Dermis microvascular lymphatic vessel endothelial cell (primary cell): ENCODE data around the gene COL16A1. TPM values are rescaled to one million over a fixed set of nuclear protein-coding genes. Genes with fewer than 3 reads are reported as not detected.

Experiments
- DNase-seq, 2 donors: peaks; one replicate each; pipeline versions ENCODE4 v3.0.0 to v3.0.0-alpha.2; 2010; ENCODE audit warnings: low read depth in 2 of 2
- total RNA-seq: library from RNA; depleted of rRNA; stranded (reverse); fragments of >200 nt; gene quantifications from 2 replicates; pipeline ENCODE4 v1.2.1, GENCODE V29; 2014

The COL16A1 gene
- total RNA-seq, 1 donor from 2014 or later = 0.26 TPM

DNA sequence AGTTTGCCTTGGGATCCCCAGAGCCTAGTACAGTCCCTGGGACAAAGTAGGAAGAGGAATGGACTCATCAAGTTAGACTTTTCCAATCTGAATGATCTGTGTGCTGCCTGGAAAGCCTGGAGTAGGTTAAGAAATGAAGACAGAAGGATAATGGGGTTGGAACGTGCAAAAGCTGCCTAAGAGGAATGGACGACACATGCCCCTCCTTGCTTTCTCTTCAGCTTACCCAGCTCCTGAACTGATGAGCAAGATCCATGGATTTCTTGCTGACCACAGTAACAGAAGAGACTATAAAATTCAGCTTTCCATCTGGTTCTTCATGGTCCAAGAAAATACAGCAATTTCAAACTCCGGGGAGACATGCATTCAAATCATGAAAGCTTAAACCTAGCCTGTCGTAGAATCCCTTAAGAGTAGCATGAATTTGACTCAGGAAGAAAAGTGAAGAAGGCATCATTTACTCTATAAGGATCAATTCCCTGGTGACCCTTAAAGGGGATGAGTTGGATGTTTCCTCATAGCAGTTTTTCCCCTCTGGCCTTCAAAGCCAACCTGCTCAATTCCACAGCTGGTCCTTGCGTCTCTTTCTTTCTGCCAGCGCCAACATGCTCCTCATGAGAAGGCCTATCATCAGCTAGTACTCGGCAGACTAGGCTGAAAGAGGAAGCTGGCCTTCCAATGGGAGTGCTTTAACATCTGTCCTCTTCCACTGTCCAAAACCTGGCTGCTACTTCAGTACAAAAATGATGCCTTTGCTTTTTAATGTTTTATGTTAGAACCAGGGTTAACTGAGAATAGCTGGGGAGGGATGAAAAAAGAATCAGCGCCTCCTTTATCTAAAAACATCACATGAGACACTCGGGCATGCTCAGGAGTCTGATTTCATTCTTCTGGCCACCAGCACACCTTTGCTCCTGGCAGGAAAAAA lies 53.4 kb downstream of the COL16A1 start:
- DNase-seq = no peak

DNA sequence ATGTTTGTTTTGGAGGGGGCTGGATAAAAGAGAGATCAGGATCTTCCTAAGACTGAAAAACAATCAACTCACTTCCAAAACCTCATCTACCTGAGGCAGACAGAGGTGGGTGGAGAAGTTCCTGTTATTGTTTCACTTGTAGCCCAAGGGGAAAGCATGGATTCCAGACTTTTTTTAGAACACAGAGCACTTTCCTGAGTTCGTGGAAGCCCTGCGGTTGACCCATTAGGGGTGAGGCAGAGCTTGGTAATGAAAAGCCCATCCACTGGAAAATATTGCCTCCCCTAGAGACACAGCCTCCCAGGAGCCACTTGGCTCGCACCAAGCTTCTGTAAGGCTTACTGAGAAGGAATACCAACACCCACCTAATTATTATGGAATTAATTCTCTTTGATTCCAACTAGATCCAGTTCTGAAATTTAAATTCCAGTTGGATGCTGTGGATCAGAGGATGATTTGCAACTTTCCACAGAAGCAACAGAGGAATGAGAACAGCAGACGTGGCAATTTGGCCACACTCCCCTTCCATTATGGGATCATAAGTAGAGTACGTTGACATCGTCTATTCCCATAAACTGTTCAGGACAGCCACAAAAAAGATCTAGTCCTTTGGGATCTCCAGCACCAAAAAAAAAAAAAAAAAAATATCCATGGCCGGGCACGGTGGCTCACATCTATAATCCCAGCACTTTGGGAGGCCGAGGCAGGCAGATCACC lies 55.0 kb downstream of the COL16A1 start:
- no peak for DNase-seq

DNA sequence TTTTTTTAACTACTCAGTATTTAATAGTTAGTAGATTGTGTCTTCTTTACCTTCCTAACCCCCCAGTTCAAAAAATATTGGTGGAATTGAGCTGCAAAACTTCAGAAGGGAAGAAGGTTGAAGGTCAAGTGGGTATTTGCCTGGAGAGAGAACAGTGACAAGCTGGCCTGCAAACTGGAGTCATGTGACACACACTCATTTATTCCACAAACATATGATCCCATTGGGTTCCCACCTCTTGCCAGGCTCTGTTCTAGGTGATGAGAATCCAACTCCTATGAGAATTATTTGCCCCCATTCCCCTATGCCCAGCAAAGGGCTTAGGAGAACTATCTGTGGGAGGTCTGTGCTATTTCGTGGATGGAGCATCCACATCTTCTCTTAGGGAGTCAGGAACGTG lies 55.6 kb downstream of the COL16A1 start:
- peak in 1 of 2 donors; percentile 66 for DNase-seq

DNA sequence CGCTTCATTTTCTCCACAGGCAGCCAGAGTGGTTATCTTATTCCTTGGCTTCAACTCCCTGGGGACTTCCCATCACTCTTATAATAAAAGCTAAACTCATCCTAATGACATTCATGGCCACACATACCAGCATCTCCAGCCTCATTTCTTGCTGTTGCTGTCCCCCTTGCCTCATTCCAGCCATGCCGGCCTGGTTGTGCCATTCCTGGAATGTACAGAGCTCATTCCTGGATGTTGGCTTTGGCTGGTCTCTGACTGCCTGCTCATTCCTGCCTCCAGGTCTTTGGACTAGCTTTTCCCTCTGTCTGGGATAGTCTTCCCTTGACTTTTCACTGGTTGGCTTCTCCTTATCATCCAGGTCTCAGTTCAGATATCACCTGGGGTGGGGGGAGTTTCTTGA lies 56.7 kb downstream of the COL16A1 start:
- no peak for DNase-seq

DNA sequence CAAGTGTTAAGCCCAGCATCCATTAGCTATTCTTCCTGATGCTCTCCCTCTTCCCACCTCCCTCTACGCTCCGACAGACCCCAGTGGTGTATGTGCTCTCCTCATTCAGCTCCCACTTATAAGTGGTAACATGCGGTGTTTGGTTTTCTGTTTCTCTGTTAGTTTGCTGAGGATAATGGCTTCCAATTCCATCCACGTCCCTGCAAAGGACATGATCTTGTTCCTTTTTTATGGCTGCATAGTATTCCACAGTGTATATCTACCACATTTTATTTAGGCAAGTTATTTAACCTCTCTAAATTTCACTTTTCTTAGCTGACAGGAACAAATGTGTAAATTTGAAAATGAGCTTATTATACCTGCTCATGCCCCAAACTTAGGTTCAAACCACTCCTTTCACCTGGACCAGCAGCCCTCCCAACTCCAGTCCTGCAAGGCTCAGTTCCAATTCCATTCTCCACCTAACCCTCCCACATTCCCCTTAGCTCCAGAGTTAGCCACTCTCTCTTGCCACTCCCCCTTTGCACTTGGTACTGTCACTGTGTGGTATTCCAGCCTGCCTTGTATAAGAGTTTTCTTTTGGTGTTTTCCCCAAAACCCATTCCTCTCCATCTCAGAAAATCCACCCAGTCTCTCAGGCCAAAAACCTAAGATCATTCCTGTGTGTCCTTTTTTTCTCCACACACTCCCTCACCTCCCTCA lies 57.4 kb downstream of the COL16A1 start:
- no peak for DNase-seq

DNA sequence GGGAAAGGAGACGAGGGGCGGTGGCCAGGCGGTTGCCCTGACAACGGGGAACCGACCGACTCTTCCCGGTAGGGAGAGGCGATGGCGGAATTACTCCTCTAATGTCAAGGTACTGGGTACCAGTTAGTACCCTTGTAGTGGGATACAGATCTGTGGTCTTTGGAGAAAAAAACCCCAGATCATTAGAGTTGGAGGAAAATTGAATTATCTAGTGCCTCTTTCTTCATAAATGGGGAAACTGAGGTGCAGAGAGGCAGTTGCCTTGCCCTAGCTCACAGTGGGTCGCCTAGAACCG lies 58.6 kb downstream of the COL16A1 start:
- no peak for DNase-seq

DNA sequence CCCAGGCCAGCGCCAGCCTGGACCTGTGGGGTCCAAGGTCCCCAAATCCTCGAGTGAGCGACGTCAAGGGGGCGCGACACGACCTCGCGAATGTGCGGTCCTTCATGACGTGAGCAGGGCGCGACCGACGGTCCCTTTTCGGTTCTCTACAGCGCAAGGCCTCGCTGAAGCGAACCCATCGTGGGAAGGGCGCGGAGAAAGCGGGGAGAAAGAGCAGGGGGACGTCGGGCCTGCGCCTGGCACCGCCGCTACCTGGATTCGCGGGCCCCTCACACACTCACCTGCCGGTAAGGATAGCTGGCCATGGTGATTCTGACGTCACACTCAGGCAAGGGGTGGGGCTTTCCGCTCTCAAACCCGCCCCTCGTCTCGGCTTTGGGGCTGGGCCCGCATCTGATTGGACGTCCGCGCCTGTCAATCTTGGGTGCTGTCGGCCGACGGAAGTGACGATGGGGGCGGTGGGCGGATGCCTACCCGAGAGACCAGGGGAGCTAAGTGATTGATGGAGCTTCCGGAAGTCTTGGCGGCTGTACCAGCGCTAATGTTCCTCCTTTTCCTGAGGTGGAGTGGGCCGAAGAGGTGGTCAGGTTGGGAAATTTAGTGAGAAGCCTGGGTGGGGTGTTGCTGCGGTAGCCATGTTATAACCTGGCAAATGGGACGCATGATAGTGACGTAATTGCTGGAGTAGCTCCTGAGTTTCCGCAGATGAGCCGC lies 59.1 kb downstream of the COL16A1 start, which contains the start of gene PEF1:
Gene PEF1, minus strand, starts transcription at position 317 of the 714 bp plus-strand sequence. Its CDS starts 12 bp downstream, at position 305.
- DNase-seq = peak; percentile 98 to 99

DNA sequence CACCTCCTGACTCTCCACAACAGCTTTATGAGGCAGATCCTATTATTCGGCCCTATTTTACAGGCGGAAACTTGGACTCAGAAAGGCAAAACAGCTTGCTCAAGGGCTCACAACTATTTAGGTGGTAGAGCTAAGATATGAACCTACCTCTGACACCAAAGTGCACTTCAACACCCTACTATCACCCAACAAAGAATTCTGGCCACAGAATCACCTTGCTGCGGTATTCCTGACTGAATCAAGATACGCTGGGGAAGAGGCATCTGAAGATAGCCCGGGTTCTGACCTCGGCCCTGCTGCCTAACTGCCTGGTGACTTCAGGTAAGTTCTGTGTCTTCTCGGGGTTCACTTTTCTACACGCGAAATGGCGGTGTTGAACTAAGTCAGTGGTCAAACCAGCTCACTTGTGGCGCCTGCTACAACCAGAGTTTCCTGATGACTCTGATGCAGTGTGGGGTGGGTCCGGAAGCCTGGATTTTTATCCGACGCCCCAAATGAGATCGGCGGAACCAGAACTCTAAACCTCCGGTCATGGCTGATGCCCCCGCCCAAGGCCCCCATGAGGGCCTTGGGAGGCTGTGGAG lies 59.7 kb downstream of the COL16A1 start:
- peak in 1 of 2 donors; percentile 78 for DNase-seq

DNA sequence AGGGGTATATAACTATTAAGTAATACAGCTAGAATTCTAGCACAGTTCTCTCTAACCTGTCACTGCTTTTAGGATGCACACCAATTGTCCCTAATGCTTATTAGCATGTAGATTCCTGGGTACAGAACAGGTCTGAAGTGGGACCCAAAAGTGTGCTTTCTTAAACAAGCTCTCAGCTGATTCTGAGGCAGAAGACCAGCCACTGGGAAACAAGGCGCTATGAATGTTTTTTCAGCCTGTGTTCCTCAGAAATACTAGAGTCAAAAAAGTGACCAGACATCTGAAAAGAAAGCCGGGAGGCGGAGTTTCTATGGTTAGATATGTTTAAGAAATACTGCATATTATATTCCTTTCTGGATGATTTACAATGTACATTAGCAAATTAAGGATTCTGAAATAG lies 60.9 kb downstream of the COL16A1 start:
- no peak for DNase-seq

DNA sequence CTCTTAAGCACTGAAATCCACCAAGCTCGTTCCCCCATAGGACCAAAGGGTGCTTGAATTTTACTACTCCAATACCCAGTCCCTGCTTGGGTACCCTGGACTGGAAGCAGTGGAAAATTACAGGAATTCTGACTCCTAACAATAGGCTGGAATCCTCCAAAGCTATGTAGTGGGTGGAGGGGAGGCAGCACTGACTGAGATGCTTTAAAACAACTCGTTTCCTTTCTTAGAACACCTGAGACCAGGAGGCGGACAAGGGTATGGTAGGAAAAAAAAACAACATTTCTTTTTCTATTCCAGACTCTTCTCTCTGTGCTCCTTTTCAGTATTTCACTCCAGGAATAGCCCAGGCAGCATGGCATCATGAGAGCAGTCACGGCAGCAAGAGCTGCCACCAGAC lies 61.5 kb downstream of the COL16A1 start:
- no peak for DNase-seq

DNA sequence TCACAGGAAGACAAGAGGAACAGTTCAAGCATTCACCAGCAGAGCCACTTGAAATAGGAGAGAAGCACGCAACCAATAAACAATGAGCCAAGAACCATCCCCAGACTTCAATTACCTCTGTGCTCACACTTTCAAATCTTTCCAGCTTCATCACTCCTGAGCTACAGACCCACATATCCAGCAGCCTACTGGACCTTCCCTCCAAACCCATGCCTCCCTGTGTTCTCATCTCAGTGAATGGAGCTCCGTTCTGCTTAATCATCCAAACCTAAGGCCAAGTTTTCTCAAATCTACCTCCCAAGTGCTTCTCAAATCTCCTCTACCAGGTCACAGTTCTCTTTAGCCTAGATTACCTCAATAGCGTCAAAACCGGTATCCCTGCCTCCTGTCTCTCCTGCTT lies 62.9 kb downstream of the COL16A1 start:
- no peak for DNase-seq

DNA sequence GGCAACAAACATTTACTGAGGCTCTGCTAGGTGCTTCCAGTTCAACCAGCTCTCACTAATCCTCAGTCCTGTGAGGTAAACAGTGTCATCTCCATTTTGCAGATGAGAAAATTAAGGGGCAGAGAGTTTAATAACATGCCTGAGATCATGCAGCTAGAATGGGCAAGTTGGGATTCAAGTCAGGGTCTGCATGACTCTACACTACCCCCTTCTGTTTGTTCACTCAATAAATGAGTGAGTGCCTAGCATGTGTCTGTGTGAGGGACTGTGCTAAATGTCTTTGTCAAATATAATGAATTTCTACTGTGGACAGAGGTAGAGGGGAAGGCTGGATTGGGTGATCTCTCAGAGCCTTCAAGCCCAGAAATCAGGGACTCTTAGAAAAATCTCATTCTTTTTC lies 63.6 kb downstream of the COL16A1 start:
- DNase-seq = no peak

DNA sequence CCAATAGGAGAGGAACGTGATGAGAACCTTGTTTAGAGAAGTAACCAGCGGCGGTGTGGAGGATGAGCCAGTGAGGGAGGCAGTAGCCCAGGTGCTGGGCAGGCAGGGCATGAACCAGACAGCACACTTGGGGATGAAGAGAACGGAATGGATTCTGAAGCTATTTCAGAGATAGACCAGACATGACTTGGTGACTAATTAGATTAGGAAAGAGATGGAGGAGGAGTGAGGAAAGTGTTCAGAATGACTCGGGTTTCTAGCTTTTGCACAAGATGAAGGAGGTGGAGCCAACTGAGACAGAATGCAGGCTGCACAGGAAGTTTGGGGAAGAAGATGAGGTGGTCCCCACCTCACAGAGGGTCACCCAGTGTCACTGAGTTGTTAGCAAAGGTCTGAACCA lies 64.3 kb downstream of the COL16A1 start:
- DNase-seq = no peak

DNA sequence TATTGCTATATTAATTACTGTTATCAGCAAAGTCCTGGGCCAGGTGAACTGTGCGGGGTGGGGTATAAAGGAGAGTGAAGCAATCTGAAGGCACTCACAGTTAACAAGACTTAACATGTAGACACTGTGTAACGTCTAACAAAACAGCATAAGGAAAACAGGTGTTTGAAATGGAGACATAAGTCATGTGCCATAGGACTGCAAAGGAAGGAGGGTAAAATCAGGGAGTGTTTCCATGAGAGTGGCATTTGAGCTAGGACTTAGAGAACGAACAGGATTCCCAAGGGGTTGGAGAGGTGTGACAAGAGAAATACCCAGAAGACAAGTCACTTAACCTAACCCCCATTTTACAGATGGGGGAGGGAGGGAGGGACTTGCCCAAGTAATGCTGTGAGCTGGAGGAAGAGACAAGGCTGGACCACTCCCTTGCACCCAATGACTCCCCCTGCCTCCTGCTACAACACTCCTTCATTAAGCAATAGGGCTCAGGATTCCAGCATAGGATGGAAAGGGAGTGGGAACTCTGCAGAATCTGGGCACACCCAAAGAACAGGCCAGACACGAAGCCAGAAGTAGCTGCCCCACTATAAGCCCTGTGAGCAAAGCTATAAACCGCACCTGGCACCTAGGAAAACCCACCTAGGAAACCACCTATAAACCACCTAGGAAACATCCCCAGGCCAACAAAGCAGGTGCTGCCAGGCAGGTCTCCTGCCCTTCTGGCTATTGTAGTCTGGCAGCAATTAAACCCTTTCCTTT lies 65.7 kb downstream of the COL16A1 start:
- DNase-seq = no peak

DNA sequence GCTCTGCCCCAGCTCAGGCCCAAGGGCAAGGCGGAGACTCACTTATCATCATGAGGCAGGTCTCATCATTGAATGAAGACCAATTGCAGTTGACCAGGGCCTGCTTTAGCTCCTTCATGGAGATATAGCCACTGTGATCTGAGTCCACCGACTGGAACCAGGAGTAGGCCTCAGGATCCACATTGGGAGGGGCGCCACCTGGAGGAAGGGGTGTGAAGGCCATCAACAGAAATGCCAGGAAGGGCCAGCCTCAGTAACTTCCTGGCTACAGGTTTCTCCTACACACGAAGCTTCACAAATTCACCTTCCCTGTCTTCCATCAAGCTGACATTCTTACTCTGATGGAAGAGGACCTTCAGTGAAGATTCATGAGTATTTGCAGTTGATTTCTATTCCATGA lies 70.7 kb downstream of the COL16A1 start:
- DNase-seq = peak in 1 of 2 donors; percentile 49

DNA sequence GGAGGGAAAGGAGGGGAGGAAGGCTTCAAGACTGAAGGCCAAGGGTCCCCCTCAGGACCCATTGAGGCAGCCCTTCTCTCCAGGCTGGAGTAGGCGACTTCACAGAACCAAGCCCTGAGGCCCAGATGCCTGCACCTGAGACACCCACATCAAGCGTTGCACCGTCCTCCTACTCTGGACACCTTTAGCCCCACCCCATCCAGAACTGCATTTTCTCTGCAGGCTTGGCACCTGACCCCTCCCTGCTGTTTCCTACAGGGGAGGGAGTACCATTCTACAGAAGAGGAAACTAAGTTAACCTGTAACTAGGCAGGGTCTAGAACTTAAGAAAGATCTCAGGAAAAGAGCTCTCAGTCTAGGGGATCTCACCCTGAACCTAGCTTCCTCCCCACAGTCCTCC lies 71.2 kb downstream of the COL16A1 start:
- no peak for DNase-seq

DNA sequence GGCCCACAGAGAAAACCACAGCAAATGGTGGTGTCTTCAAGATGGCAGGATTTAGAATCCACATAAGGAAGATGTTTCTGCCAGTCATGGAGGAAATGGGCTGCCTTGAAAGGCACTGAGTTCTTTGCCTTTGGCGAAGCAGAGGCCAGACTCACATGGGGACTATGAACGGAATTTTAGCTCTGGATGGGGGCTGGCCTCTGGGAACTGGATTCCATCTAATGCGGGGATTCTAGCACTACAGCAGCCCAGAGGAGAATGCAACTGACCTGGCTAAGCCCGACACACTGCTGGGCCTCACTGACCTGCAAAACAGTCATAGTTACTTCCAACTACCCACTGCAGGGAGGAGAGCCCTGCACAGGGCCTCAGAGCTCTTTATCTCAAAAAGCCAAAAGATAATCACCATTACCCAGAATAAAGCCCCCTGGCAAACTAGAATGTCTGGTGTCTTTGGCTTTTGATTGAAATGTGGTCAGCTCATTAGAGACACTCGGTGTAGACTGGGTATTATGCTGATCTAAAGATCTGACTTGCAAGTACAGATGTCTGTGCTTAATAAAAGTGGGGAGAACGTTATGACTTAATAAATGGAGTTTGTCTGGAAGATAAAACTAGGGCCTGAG lies 74.8 kb downstream of the COL16A1 start:
- no peak for DNase-seq

DNA sequence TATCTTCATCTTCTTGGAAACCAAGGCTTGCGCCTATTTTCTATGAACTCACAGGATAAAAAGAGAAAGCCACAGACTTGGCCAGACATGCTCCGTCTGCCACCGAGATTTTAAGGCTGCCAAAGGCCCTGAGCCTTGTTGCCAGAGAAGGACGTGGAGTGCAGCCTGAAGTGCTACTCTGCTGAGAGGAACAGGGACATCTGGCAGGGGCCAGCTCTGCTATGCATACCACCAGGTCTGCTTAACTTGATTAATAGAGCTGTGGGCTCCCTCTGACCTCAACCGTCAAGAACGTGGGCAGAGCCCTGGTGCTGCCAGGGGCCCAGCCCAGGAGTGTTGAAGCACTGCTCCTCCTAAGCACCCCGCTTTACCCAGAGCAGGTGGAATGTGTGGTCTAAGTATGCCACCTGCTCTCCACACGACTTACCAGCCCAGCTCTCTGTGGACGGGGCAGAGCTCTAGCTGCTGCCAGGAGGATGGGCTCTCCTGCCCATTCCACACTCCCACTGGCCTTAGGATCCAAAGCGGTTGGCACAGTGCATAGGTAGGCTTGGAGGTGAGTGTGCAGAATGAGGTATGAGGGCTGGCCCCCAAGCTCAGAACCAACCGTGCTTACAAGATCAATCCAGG lies 75.8 kb downstream of the COL16A1 start:
- no peak for DNase-seq

DNA sequence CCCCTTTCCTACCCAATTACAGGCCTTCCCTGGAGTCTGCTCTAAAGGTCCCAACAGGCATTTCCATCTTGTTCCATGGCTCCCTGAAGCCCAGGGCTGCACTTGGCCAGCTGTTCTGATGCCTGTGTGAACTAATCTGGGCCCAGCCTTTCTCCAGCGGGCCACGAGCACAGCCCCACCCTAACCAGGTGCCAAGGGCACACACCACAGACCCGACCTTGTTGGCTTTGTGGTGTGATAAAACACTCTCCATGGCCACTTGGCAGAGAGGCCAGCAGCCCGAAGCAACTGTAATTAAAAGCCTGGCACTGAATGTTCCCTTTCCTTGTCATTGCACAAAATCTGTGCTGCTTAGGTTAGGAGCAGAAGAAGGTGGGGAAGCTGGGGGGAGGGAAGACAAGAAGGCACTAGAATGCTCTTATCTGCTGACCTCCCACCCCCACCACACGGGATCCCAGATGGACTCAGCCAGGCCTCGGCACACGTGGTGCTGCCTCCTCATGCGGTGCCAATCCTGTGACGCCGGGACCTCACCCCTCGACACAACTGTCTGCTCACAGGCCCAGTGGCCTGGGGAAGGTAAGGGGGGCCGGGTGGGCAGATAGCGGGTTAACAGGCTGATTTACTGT lies 76.4 kb downstream of the COL16A1 start:
- no peak for DNase-seq
